Neural cell (in vitro differentiated cells): ENCODE data around the gene ABCC11. TPM values are rescaled to one million over a fixed set of nuclear protein-coding genes. Genes with fewer than 3 reads are reported as not detected.

Experiments
- H2AFZ ChIP-seq: fragments of 200-600, 300-800 bp; sonication (generic), shearing (Covaris generic); 2 replicates; pipeline ENCODE4 v1.6.0; 2014; ENCODE audit warnings: low read depth, mild to moderate bottlenecking, antibody characterized with exemption, low read length, moderate library complexity
- H3F3A ChIP-seq: fragments of 200-600 bp; shearing (Covaris generic); 2 replicates; pipeline ENCODE4 v1.6.1; 2016; ENCODE audit warnings: mild to moderate bottlenecking, moderate library complexity, mixed read lengths, antibody characterized with exemption, low read length; ENCODE audit not compliant: insufficient read depth, poor library complexity, severe bottlenecking
- H3K27ac ChIP-seq: fragments of 200-600, 300-800 bp; sonication (generic), shearing (Covaris generic); 2 replicates; pipeline ENCODE4 v1.5.1; 2014; ENCODE audit warnings: mild to moderate bottlenecking, low read length, moderate library complexity
- H3K27me3 ChIP-seq: fragments of 300-800, 200-600 bp; sonication (generic), shearing (Covaris generic); 2 replicates; pipeline ENCODE4 v1.6.0; 2014; ENCODE audit warnings: mild to moderate bottlenecking, low read depth, low read length, moderate library complexity; ENCODE audit not compliant: insufficient read depth
- H3K36me3 ChIP-seq: fragments of 300-800, 200-600 bp; sonication (generic), shearing (Covaris generic); 2 replicates; pipeline ENCODE4 v1.5.1; 2014; ENCODE audit warnings: mild to moderate bottlenecking, antibody characterized with exemption, low read length, moderate library complexity; ENCODE audit not compliant: insufficient read depth
- H3K4me2 ChIP-seq: fragments of 300-800, 200-600 bp; sonication (generic), shearing (Covaris generic); 2 replicates; pipeline ENCODE4 v1.6.0; 2014; ENCODE audit warnings: mild to moderate bottlenecking, low read length
- H3K4me3 ChIP-seq: fragments of 300-800, 200-600 bp; sonication (generic), shearing (Covaris generic); 2 replicates; pipeline ENCODE4 v1.5.1; 2014; ENCODE audit warnings: mild to moderate bottlenecking, low read length, moderate library complexity
- H3K79me2 ChIP-seq: fragments of 200-600 bp; shearing (Covaris generic); replicated peaks from 2 replicates; pipeline ENCODE4 v1.6.0; 2014; ENCODE audit warnings: mild to moderate bottlenecking, low read length, moderate library complexity; ENCODE audit not compliant: insufficient read depth
- H3K9ac ChIP-seq: fragments of 300-800, 200-600 bp; sonication (generic), shearing (Covaris generic); 2 replicates; pipeline ENCODE4 v1.6.1; 2016; ENCODE audit warnings: mild to moderate bottlenecking, low read length, mixed read lengths
- H3K9me2 ChIP-seq: fragments of 200-600 bp; shearing (Covaris generic); 2 replicates; pipeline ENCODE4 v1.6.1; 2016; ENCODE audit warnings: mild to moderate bottlenecking, low read length, mixed read lengths; ENCODE audit not compliant: insufficient read depth
- H3K9me3 ChIP-seq: fragments of 200-600, 300-800 bp; sonication (generic), shearing (Covaris generic); 2 replicates; pipeline ENCODE4 v1.6.1; 2016; ENCODE audit warnings: mild to moderate bottlenecking, mixed run types, low read length, moderate library complexity, mixed read lengths
- H4K20me1 ChIP-seq: fragments of 200-600 bp; shearing (Covaris generic); 2 replicates; pipeline ENCODE4 v1.6.1; 2016; ENCODE audit warnings: mild to moderate bottlenecking, mixed run types; ENCODE audit not compliant: insufficient read depth
- EP300 ChIP-seq: fragments of 450-650 bp; conservative IDR thresholded peaks from 2 replicates; pipeline ENCODE4 v1.6.1; 2014; ENCODE audit warnings: antibody characterized with exemption, mild to moderate bottlenecking, moderate library complexity; ENCODE audit not compliant: poor library complexity, severe bottlenecking
- EZH2 ChIP-seq: fragments of 200-600, 300-800 bp; shearing (Covaris generic), sonication (generic); IDR thresholded peaks from 2 replicates; pipeline ENCODE4 v1.6.1; 2014; ENCODE audit warnings: antibody characterized with exemption, low read length, borderline replicate concordance, mild to moderate bottlenecking; ENCODE audit not compliant: insufficient read depth, poor library complexity, severe bottlenecking
- MXI1 ChIP-seq: fragments of 450-650 bp; conservative IDR thresholded peaks from 2 replicates; pipeline ENCODE4 v1.6.1; 2014; ENCODE audit warnings: antibody characterized with exemption, mild to moderate bottlenecking; ENCODE audit not compliant: poor library complexity, severe bottlenecking
- POLR2AphosphoS5 ChIP-seq: IDR thresholded peaks from 2 replicates; pipeline ENCODE4 v1.6.1; 2012
- RAD21 ChIP-seq: fragments of 450-650 bp; conservative IDR thresholded peaks from 2 replicates; pipeline ENCODE4 v1.6.1; 2014; ENCODE audit warnings: antibody characterized with exemption, mild to moderate bottlenecking, moderate library complexity
- SMC3 ChIP-seq: fragments of 450-650 bp; conservative IDR thresholded peaks from 2 replicates; pipeline ENCODE4 v1.6.1; 2014; ENCODE audit warnings: antibody characterized with exemption, mild to moderate bottlenecking, moderate library complexity; ENCODE audit not compliant: poor library complexity
- TAF1 ChIP-seq: IDR thresholded peaks from 2 replicates; pipeline ENCODE4 v1.6.1; 2012; ENCODE audit warnings: low read depth
- polyA plus RNA-seq: library from polyadenylated mRNA; depleted of rRNA; stranded (reverse); fragments of >200 nt; gene quantifications from 2 replicates; pipeline ENCODE4 v1.2.3, GENCODE V29; 2014
- TF ChIP-seq, protein P1 (sequence below): IDR thresholded peaks from 2 replicates; pipeline ENCODE4 v1.6.1; 2012; ENCODE audit warnings: borderline replicate concordance
- TF ChIP-seq, protein P2 (sequence below): fragments of 450-650 bp; IDR thresholded peaks from 2 replicates; pipeline ENCODE4 v1.5.1; 2014; ENCODE audit warnings: antibody characterized with exemption, mild to moderate bottlenecking, moderate library complexity; ENCODE audit not compliant: poor library complexity, severe bottlenecking

ABCC11 gene
- polyA plus RNA-seq, 1 donor from 2014 or later: 0.14 TPM

DNA sequence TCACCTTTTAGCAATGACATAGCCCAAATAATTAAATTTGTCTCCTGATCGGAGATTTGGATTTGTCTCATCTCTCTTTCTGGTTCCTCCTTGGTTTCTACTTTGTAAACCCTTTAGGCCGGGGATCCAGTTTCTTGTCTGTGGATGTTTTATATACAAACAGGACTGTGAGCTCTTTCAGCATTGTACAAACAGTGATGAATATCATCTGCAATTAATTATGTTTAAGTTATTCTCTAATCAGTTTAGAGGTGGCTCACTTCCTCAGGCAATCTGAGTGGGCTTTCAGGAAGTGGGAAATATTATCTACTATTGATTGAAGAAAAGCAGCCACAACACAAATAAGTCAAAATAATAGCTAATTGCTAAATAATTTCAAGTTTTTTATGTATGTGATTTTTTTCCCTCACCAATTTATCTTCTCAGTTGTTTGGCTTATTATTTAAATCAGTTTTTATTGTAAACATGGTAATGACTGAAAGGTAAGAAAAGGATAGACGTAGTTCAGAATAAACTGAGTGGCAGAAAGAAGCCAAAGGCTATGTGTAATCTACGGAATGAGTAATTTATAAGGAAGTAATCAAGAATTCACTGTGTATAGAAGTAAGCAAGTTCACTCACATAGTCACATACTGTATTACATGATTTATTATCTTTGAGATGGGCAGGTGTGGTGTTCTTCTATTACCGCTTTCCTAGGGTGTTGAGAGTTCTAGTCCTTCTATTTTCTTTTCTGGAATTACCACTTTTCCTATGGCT is 3.4 kb upstream of the ABCC11 start:
- no peak overlapping the region for H3K9ac ChIP-seq
- H3K36me3 ChIP-seq: peaks cover 7% of the 10 kb centered on the region
- H3K79me2 ChIP-seq: peaks cover 45% of the 10 kb centered on the region
- no peak overlapping the region for H3K27ac ChIP-seq
- H3K9me2 ChIP-seq: no peaks in the 10 kb centered on the region
- no peaks in the 10 kb centered on the region for H3K27me3 ChIP-seq
- H4K20me1 ChIP-seq: peaks cover 6% of the 10 kb centered on the region
- no peak overlapping the region for H2AFZ ChIP-seq
- no peak overlapping the region for H3K4me2 ChIP-seq
- no peak overlapping the region for H3K4me3 ChIP-seq
- H3K9me3 ChIP-seq: no peaks in the 10 kb centered on the region
- H3F3A ChIP-seq: no peaks in the 10 kb centered on the region
- TF ChIP-seq, protein P1, sequence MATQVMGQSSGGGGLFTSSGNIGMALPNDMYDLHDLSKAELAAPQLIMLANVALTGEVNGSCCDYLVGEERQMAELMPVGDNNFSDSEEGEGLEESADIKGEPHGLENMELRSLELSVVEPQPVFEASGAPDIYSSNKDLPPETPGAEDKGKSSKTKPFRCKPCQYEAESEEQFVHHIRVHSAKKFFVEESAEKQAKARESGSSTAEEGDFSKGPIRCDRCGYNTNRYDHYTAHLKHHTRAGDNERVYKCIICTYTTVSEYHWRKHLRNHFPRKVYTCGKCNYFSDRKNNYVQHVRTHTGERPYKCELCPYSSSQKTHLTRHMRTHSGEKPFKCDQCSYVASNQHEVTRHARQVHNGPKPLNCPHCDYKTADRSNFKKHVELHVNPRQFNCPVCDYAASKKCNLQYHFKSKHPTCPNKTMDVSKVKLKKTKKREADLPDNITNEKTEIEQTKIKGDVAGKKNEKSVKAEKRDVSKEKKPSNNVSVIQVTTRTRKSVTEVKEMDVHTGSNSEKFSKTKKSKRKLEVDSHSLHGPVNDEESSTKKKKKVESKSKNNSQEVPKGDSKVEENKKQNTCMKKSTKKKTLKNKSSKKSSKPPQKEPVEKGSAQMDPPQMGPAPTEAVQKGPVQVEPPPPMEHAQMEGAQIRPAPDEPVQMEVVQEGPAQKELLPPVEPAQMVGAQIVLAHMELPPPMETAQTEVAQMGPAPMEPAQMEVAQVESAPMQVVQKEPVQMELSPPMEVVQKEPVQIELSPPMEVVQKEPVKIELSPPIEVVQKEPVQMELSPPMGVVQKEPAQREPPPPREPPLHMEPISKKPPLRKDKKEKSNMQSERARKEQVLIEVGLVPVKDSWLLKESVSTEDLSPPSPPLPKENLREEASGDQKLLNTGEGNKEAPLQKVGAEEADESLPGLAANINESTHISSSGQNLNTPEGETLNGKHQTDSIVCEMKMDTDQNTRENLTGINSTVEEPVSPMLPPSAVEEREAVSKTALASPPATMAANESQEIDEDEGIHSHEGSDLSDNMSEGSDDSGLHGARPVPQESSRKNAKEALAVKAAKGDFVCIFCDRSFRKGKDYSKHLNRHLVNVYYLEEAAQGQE: no peak
- TF ChIP-seq POLR2AphosphoS5 (no peak), RAD21 (no peak), EZH2 (no peak)

- Histone ChIP-seq H3K27me3 (no peaks in the 10 kb centered on the region), H3K9ac (no peak overlapping the region), H3K4me2 (no peak overlapping the region), H2AFZ (no peak overlapping the region), H3F3A (no peaks in the 10 kb centered on the region), H3K9me2 (no peaks in the 10 kb centered on the region), H4K20me1 (peaks cover 6% of the 10 kb centered on the region), H3K4me3 (peak overlapping the region; percentile 94), H3K79me2 (peaks cover 50% of the 10 kb centered on the region), H3K36me3 (no peaks in the 10 kb centered on the region), H3K9me3 (no peaks in the 10 kb centered on the region), H3K27ac (no peak overlapping the region)
- TF ChIP-seq TAF1 (no peak), SMC3 (no peak), EZH2 (no peak), EP300 (no peak), POLR2AphosphoS5 (no peak), RAD21 (no peak), MXI1 (no peak)
- TF ChIP-seq, protein P1: no peak
- TF ChIP-seq, protein P2, sequence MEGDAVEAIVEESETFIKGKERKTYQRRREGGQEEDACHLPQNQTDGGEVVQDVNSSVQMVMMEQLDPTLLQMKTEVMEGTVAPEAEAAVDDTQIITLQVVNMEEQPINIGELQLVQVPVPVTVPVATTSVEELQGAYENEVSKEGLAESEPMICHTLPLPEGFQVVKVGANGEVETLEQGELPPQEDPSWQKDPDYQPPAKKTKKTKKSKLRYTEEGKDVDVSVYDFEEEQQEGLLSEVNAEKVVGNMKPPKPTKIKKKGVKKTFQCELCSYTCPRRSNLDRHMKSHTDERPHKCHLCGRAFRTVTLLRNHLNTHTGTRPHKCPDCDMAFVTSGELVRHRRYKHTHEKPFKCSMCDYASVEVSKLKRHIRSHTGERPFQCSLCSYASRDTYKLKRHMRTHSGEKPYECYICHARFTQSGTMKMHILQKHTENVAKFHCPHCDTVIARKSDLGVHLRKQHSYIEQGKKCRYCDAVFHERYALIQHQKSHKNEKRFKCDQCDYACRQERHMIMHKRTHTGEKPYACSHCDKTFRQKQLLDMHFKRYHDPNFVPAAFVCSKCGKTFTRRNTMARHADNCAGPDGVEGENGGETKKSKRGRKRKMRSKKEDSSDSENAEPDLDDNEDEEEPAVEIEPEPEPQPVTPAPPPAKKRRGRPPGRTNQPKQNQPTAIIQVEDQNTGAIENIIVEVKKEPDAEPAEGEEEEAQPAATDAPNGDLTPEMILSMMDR: no peak
These were observed 1.3 kb downstream of the ABCC11 start for GRCh38 chr16:48246066-48246465.
